H1 (cell line): ENCODE results near the gene UNC13C. TPM values are rescaled to one million over a fixed set of nuclear protein-coding genes. Genes with fewer than 3 reads are reported as not detected.

Source experiments
- CTCF ChIA-PET: fragments of 300-600 bp; sonication (Branson Sonifier 250); formaldehyde crosslinking; loops from one replicate; lab custom pipeline; 2021; ENCODE audit not compliant: partially characterized antibody; lab: Charles Lee
- POLR2A ChIA-PET: fragments of 300-600 bp; sonication (Branson Sonifier 250); formaldehyde crosslinking; loops from one replicate; lab custom pipeline; 2021; ENCODE audit warnings: inconsistent platforms; ENCODE audit not compliant: partially characterized antibody; lab: Charles Lee
- DNase-seq, 2 experiments: peaks; one replicate each; pipeline versions ENCODE4 v3.0.0 to v3.0.0-alpha.2; 2010 to 2022; ENCODE audit warnings: low spot score in 2 of 2, low read depth in 1 of 2, mixed read lengths in 1 of 2
- FAIRE-seq: peaks from 2 replicates; lab custom pipeline; 2011; peaks lifted over from hg19 to GRCh38; lab: Jason Lieb, UNC
- H2AFZ ChIP-seq: 2 replicates; pipeline ENCODE4 v1.8.1; 2012; ENCODE audit warnings: low read length, inconsistent platforms
- H2AK5ac ChIP-seq: 2 replicates; pipeline ENCODE4 v1.6.1; 2013; ENCODE audit warnings: low read depth, low read length
- H2BK120ac ChIP-seq: replicated peaks from 2 replicates; pipeline ENCODE3; 2013; ENCODE audit warnings: low read depth, low read length, inconsistent platforms
- H2BK12ac ChIP-seq: 2 replicates; pipeline ENCODE4 v1.6.1; 2013; ENCODE audit warnings: low read depth, low read length
- H2BK15ac ChIP-seq: 2 replicates; pipeline ENCODE4 v1.6.1; 2013; ENCODE audit warnings: low read length
- H2BK20ac ChIP-seq: 2 replicates; pipeline ENCODE4 v1.6.1; 2013; ENCODE audit warnings: low read length
- H2BK5ac ChIP-seq: 2 replicates; pipeline ENCODE4 v1.6.1; 2013; ENCODE audit warnings: low read depth, low read length
- H3K14ac ChIP-seq: 2 replicates; pipeline ENCODE4 v1.6.1; 2013; ENCODE audit warnings: inconsistent platforms; ENCODE audit not compliant: insufficient read length
- H3K18ac ChIP-seq: 2 replicates; pipeline ENCODE4 v1.6.1; 2013; ENCODE audit warnings: low read length; ENCODE audit errors: extremely low read depth
- H3K23ac ChIP-seq: 2 replicates; pipeline ENCODE4 v1.6.1; 2013; ENCODE audit warnings: inconsistent platforms; ENCODE audit not compliant: insufficient read length
- H3K23me2 ChIP-seq: 2 replicates; pipeline ENCODE4 v1.6.1; 2013; ENCODE audit warnings: low read depth, low read length
- H3K27ac ChIP-seq: 2 replicates; pipeline ENCODE4 v1.6.1; 2011; ENCODE audit warnings: low read depth, low read length, inconsistent platforms
- H3K27me3 ChIP-seq, 4 experiments: replicated peaks in 1 of 4; 1 replicate in 1 of 4; 2 replicates in 3 of 4; pipeline versions ENCODE4 v1.6.1 to v1.8.1; 2011 to 2013; ENCODE audit warnings: low read length in 3 of 4, mild to moderate bottlenecking in 3 of 4, inconsistent platforms in 2 of 4, mixed read lengths in 2 of 4, moderate library complexity in 1 of 4; ENCODE audit not compliant: control insufficient read depth in 3 of 4, insufficient read depth in 3 of 4; ENCODE audit errors: extremely low read depth in 1 of 4
- H3K36me3 ChIP-seq, 4 experiments: 2 replicates each; pipeline versions ENCODE4 v1.6.1 to v1.8.1; 2011 to 2013; ENCODE audit warnings: mild to moderate bottlenecking in 4 of 4, low read length in 3 of 4, moderate library complexity in 2 of 4, control low read depth in 1 of 4, inconsistent platforms in 1 of 4; ENCODE audit not compliant: insufficient read depth in 4 of 4, control insufficient read depth in 2 of 4
- H3K4ac ChIP-seq: replicated peaks from 2 replicates; pipeline ENCODE3; 2013; ENCODE audit warnings: low read length, low read depth, mixed read lengths, inconsistent platforms; ENCODE audit not compliant: insufficient read length
- H3K4me1 ChIP-seq, 4 experiments: replicated peaks in 1 of 4; 1 replicate in 1 of 4; 2 replicates in 3 of 4; pipeline versions ENCODE4 v1.6.1 to v1.8.1; 2011 to 2013; ENCODE audit warnings: low read length in 3 of 4, inconsistent platforms in 2 of 4, mixed read lengths in 1 of 4; ENCODE audit not compliant: insufficient read depth in 4 of 4, control insufficient read depth in 3 of 4
- H3K4me2 ChIP-seq, 2 experiments: 2 replicates each; pipeline versions ENCODE4 v1.6.1 to v1.8.1; 2011 to 2013; ENCODE audit warnings: low read depth in 2 of 2, low read length in 2 of 2, control low read depth in 1 of 2, inconsistent platforms in 1 of 2, mild to moderate bottlenecking in 1 of 2; ENCODE audit not compliant: insufficient read depth in 1 of 2
- H3K4me3 ChIP-seq, 4 experiments: fragments of 200-600, 300-600 bp in 1 of 4; sonication (generic), shearing (Covaris generic), sonication (Bioruptor Twin) in 1 of 4; 2 replicates each; pipeline versions ENCODE4 v1.5.1 to v1.8.1; 2011 to 2016; ENCODE audit warnings: low read length in 4 of 4, low read depth in 3 of 4, control low read depth in 2 of 4, inconsistent platforms in 2 of 4, mild to moderate bottlenecking in 2 of 4, mixed read lengths in 1 of 4, moderate library complexity in 1 of 4; ENCODE audit not compliant: insufficient read depth in 2 of 4; ENCODE audit errors: extremely low read depth in 1 of 4
- H3K56ac ChIP-seq: replicated peaks from 2 replicates; pipeline ENCODE3; 2013; ENCODE audit warnings: low read depth, mild to moderate bottlenecking, mixed read lengths, low read length, inconsistent platforms; ENCODE audit not compliant: insufficient read length
- H3K79me1 ChIP-seq: 2 replicates; pipeline ENCODE4 v1.6.1; 2013; ENCODE audit warnings: low read depth, low read length, control low read depth
- H3K79me2 ChIP-seq, 2 experiments: 2 replicates each; pipeline versions ENCODE4 v1.6.1 to v1.8.1; 2012 to 2013; ENCODE audit warnings: low read length in 2 of 2, mild to moderate bottlenecking in 2 of 2, inconsistent platforms in 1 of 2; ENCODE audit not compliant: insufficient read depth in 2 of 2, control insufficient read depth in 1 of 2
- H3K9ac ChIP-seq, 4 experiments: replicated peaks in 1 of 4; 1 replicate in 1 of 4; 2 replicates in 3 of 4; pipeline versions ENCODE4 v1.6.1 to v1.8.1; 2011 to 2013; ENCODE audit warnings: low read depth in 3 of 4, low read length in 3 of 4, control low read depth in 2 of 4, mild to moderate bottlenecking in 2 of 4, moderate library complexity in 2 of 4, inconsistent platforms in 1 of 4; ENCODE audit errors: extremely low read depth in 1 of 4
- H3K9me3 ChIP-seq, 2 experiments: 2 replicates each; pipeline versions ENCODE4 v1.6.1 to v1.8.1; 2012 to 2013; ENCODE audit warnings: mild to moderate bottlenecking in 2 of 2, moderate library complexity in 2 of 2, control low read depth in 1 of 2, inconsistent platforms in 1 of 2, low read depth in 1 of 2, low read length in 1 of 2, mixed read lengths in 1 of 2; ENCODE audit not compliant: insufficient read depth in 2 of 2
- H4K20me1 ChIP-seq, 2 experiments: replicated peaks in 1 of 2; 2 replicates each; pipeline versions ENCODE3 to v1.8.1; 2011 to 2013; ENCODE audit warnings: inconsistent platforms in 2 of 2, low read length in 2 of 2, mild to moderate bottlenecking in 1 of 2; ENCODE audit not compliant: insufficient read depth in 2 of 2, control insufficient read depth in 1 of 2
- H4K5ac ChIP-seq: 2 replicates; pipeline ENCODE4 v1.6.1; 2013; ENCODE audit warnings: low read length, low read depth, mixed read lengths, inconsistent platforms; ENCODE audit not compliant: insufficient read length
- H4K8ac ChIP-seq: 2 replicates; pipeline ENCODE4 v1.8.0; 2013; ENCODE audit warnings: mild to moderate bottlenecking, moderate library complexity, low read length, inconsistent platforms; ENCODE audit not compliant: insufficient read depth; ENCODE audit errors: extremely low read depth
- H4K91ac ChIP-seq: replicated peaks from 2 replicates; pipeline ENCODE3; 2013; ENCODE audit warnings: low read length, mixed read lengths, inconsistent platforms; ENCODE audit not compliant: insufficient read length
- ATF3 ChIP-seq: IDR thresholded peaks from 2 replicates; pipeline ENCODE4 v1.6.1; 2011; ENCODE audit warnings: low read depth, mild to moderate bottlenecking, low read length; ENCODE audit not compliant: insufficient read depth
- CBX8 ChIP-seq: fragments of 300-800, 300-1000 bp; sonication (generic); IDR thresholded peaks from 2 replicates; pipeline ENCODE4 v1.7.1; 2016; ENCODE audit warnings: low read depth, low read length, borderline replicate concordance
- EZH2 ChIP-seq: fragments of 200-600 bp; sonication (generic); IDR thresholded peaks from 2 replicates; pipeline ENCODE4 v1.7.1; 2012; ENCODE audit warnings: low read depth, mild to moderate bottlenecking, moderate library complexity, low read length, inconsistent platforms; ENCODE audit not compliant: severe bottlenecking
- FOSL1 ChIP-seq: IDR thresholded peaks from 2 replicates; pipeline ENCODE4 v1.6.1; 2011; ENCODE audit warnings: mild to moderate bottlenecking, low read depth, low read length, moderate library complexity; ENCODE audit not compliant: insufficient read depth
- KDM4A ChIP-seq: IDR thresholded peaks from one replicate; pipeline ENCODE4 v1.7.1; 2012; ENCODE audit warnings: low read depth, mild to moderate bottlenecking, moderate library complexity, low read length, inconsistent platforms; ENCODE audit not compliant: severe bottlenecking
- RFX5 ChIP-seq: IDR thresholded peaks from 2 replicates; pipeline ENCODE4 v1.6.1; 2011; ENCODE audit warnings: low read depth, low read length, improper control_type of control experiment, borderline replicate concordance
- TCF12 ChIP-seq: IDR thresholded peaks from 2 replicates; pipeline ENCODE4 v1.6.1; 2011; ENCODE audit warnings: low read depth, mild to moderate bottlenecking, low read length
- WGBS, 2 experiments: shearing (Covaris generic) in 1 of 2; methylation state at CpG; one replicate each; pipeline versions ENCODE4 v1.1.6 to v1.1.7; 2013 to 2015; ENCODE audit warnings: low lambda C conversion rate in 2 of 2, mixed read lengths in 2 of 2, inconsistent platforms in 1 of 2, low coverage in 1 of 2, missing lambda C conversion rate in 1 of 2; ENCODE audit not compliant: insufficient replicate concordance in 2 of 2, insufficient coverage in 1 of 2, insufficient read length in 1 of 2; ENCODE audit errors: extremely low coverage in 1 of 2, missing lambda C conversion rate in 1 of 2; 5-methylcytosine and 5-hydroxymethylcytosine counted together
- polyA plus RNA-seq, 7 experiments: library from polyadenylated mRNA; depleted of rRNA in 3 of 7; stranded (reverse) in 5 of 7; unstranded in 2 of 7; fragments of >200 nt in 5 of 7; fragments of 200-250 nt in 2 of 7; gene quantifications; 1 replicate in 5 of 7; 2 replicates in 1 of 7; 4 replicates in 1 of 7; pipeline versions ENCODE4 v1.2.1 to v1.2.3, GENCODE V29; 2011 to 2013; ENCODE audit warnings: missing spikeins in 2 of 7, mixed read lengths in 2 of 7
- total RNA-seq: library from RNA; stranded (reverse); fragmentation: NEBNext Ultra II Directional; extraction: Animal tissue kit (Norgen Biotek cat#: 25700); gene quantifications from 2 replicates; pipeline ENCODE4 v1.2.1, GENCODE V29; 2021

The UNC13C gene
- total and polyA plus RNA-seq, 2 of the 8 experiments (the other 6 are each of a cell fraction or from before 2014, with no cell fraction given): 0.02 to 0.13 TPM

- no peak overlapping the region for H3K4me2 ChIP-seq
These were observed 140.8 kb downstream of the UNC13C start for GRCh38 chr15:54119051-54119450.

More at GRCh38 chr15:54119051-54119450, 140.8 kb downstream of the UNC13C start:
- Histone ChIP-seq H3K79me1 (no peaks in the 10 kb centered on the region), H2BK20ac (no peak overlapping the region), H3K23me2 (no peaks in the 10 kb centered on the region), H3K79me2 (no peaks in the 10 kb centered on the region), H2AFZ (no peak overlapping the region), H4K20me1 (no peaks in the 10 kb centered on the region), H3K9ac (no peak overlapping the region), H3K14ac (no peak overlapping the region), H3K4me3 (no peak overlapping the region), H4K5ac (no peak overlapping the region), H3K18ac (no peak overlapping the region), H3K4ac (no peak overlapping the region), H4K91ac (no peak overlapping the region), H2BK12ac (no peak overlapping the region), H3K4me1 (no peaks in the 10 kb centered on the region), H3K23ac (no peak overlapping the region), H3K9me3 (peaks cover 6 to 25% of the 10 kb centered on the region in 2 experiments; a peak in 2 of 4 replicates), H4K8ac (no peak overlapping the region), H2BK15ac (no peak overlapping the region), H2AK5ac (no peak overlapping the region), H2BK120ac (no peak overlapping the region), H3K27me3 (peaks cover 0 to 1% (median 0%) of the 10 kb centered on the region in 4 experiments; a peak in 1 of 7 replicates), H3K27ac (no peak overlapping the region), H3K36me3 (no peaks in the 10 kb centered on the region; a peak in 1 of 8 replicates), H3K56ac (no peak overlapping the region), H2BK5ac (no peak overlapping the region)
- DNase-seq (no peak), FAIRE-seq (no peak)
- ChIA-PET POLR2A (no interaction called here), CTCF (no interaction called here)
- TF ChIP-seq FOSL1 (no peak), KDM4A (no peak), TCF12 (no peak), RFX5 (no peak), CBX8 (no peak), EZH2 (no peak), ATF3 (no peak)
- 79% methylated on average over 3 of the region's 3 CpGs; no CpG with 5 or more reads in 1 of the 2 experiments for WGBS, 2 experiments
